Hepatocyte (in vitro differentiated cells): ENCODE measurements around the gene NPIPA7. TPM values are rescaled to one million over a fixed set of nuclear protein-coding genes. Genes with fewer than 3 reads are reported as not detected.

Experiments used
- microRNA-seq: library from miRNA; unstranded; fragments of <30 nt; microRNA quantifications from one replicate; pipeline ENCODE4, GENCODE V29; 2017
- polyA plus RNA-seq: library from polyadenylated mRNA; unstranded; fragments of >200 nt; fragmentation: Nextera tagmentation; extraction: Ambion mirVana; gene quantifications from 2 replicates; pipeline ENCODE4 v1.2.1, GENCODE V29; 2016
- small RNA-seq: library from RNA; depleted of rRNA; stranded (forward); fragments of <200 nt; gene quantifications from one replicate; pipeline ENCODE3, GENCODE V24; 2014
- total RNA-seq: library from RNA; depleted of rRNA; stranded (reverse); fragments of >200 nt; gene quantifications from 2 replicates; pipeline ENCODE4 v1.2.3, GENCODE V29; 2014

Gene NPIPA7
- total and polyA plus RNA-seq, 2 experiments from 2014 or later = 10.8 to 11.2 TPM

Small RNA genes within 50 kb of the gene (microRNA-seq; reads per million reads assigned to microRNA genes)
- gene MIR6511A3 (not detected), gene MIR6770-2 (not detected)

Small RNA genes within 50 kb of the gene (small RNA-seq; reads per million reads assigned to genes)
- gene AC138969.3 (not detected), gene MIR6511A3 (not detected), gene MIR6770-2 (not detected)

Other genes with a start within 250 kb of the NPIPA7 start
- gene ABCC6, start 155.6 kb upstream of the NPIPA7 start, total RNA-seq = 28.1 and 41.2 TPM in 2 replicates
- gene ABCC6, start 155.6 kb upstream of the NPIPA7 start, polyA plus RNA-seq = 42.1 and 46.8 TPM in 2 replicates
- gene NOMO3, start 146.6 kb upstream of the NPIPA7 start, total RNA-seq = 10.1 and 10.3 TPM in 2 replicates
- 14.9 and 17.0 TPM in 2 replicates for gene NOMO3, start 146.6 kb upstream of the NPIPA7 start, polyA plus RNA-seq